ENCODE results near the gene CMTM6.
"Not testable (repeated sequence)": the region's sequence is repeated elsewhere in the genome, so short reads cannot be mapped to it uniquely, and the experiment has no call there.

Gene CMTM6

GRCh38 chr3:32525720-32526119 is 23.1 kb upstream of the CMTM6 start:
- POLR2A ChIA-PET: no interaction called here
- Histone ChIP-seq H3K4me3 (ENCODE audit: low read depth, low read length) (no peak overlapping the region), H3K4me1 (ENCODE audit: control insufficient read depth, insufficient read depth, low read length) (no peaks in the 10 kb centered on the region), H3K36me3 (ENCODE audit: control insufficient read depth in 2 of 2, insufficient read depth in 1 of 2, low read length in 2 of 2) (peaks cover 16 to 54% of the 10 kb centered on the region in 2 experiments), H3K27ac (ENCODE audit: extremely low read depth, low read depth, low read length) (no peak overlapping the region), H3K9me3 (ENCODE audit: control insufficient read depth, insufficient read depth, low read depth, low read length) (no peaks in the 10 kb centered on the region)
- CTCF ChIA-PET: interaction anchor here (0.7 kb wide), 1 partner anchor 16 kb away, joined by 4 read pairs; no protein-coding TSS in a partner anchor
- TF ChIP-seq MYNN (tag by site-specific recombination; IDR thresholded peaks at IDR 0.05; ENCODE audit: borderline replicate concordance): no peak
- TF ChIP-seq ZIC2 (tag by site-specific recombination; IDR thresholded peaks at IDR 0.05): no peak

- H3K4me1 ChIP-seq (ENCODE audit: control insufficient read depth, insufficient read depth, low read length): no peaks in the 10 kb centered on the region
- H3K36me3 ChIP-seq (ENCODE audit: control insufficient read depth in 2 of 2, insufficient read depth in 1 of 2, low read length in 2 of 2): peaks cover 12 to 29% of the 10 kb centered on the region in 2 experiments
- CTCF ChIA-PET: no interaction called here
- POLR2A ChIA-PET: no interaction called here
- H3K4me3 ChIP-seq (ENCODE audit: low read depth, low read length): no peak overlapping the region
- H3K9me3 ChIP-seq (ENCODE audit: control insufficient read depth, insufficient read depth, low read depth, low read length): no peaks in the 10 kb centered on the region
- H3K27ac ChIP-seq (ENCODE audit: extremely low read depth, low read depth, low read length): no peak overlapping the region
- no peak for TF ChIP-seq ZNF837 (tag by site-specific recombination; IDR thresholded peaks at IDR 0.05)
- TF ChIP-seq BCL6B (tag by site-specific recombination; IDR thresholded peaks at IDR 0.05): no peak
- no peak for TF ChIP-seq SP3 (tag by site-specific recombination; IDR thresholded peaks at IDR 0.05)
- TF ChIP-seq PRDM6 (tag by site-specific recombination; IDR thresholded peaks at IDR 0.05): no peak
- no peak for TF ChIP-seq OSR2 (tag by site-specific recombination; IDR thresholded peaks at IDR 0.05)
- no peak for TF ChIP-seq ZNF777 (tag by site-specific recombination; IDR thresholded peaks at IDR 0.05; ENCODE audit: borderline replicate concordance)
- TF ChIP-seq KLF7 (tag by site-specific recombination; IDR thresholded peaks at IDR 0.05; ENCODE audit: borderline replicate concordance): no peak
- no peak for TF ChIP-seq ZNF473 (tag by site-specific recombination; IDR thresholded peaks at IDR 0.05)
- TF ChIP-seq ZNF423 (tag by site-specific recombination; IDR thresholded peaks at IDR 0.05): no peak
- no peak for TF ChIP-seq ZNF555 (tag by site-specific recombination; conservative IDR thresholded peaks at IDR 0.05)
- TF ChIP-seq ZBTB1 (tag by site-specific recombination; IDR thresholded peaks at IDR 0.05): no peak
- TF ChIP-seq ZNF37A (tag by site-specific recombination; IDR thresholded peaks at IDR 0.05): no peak
- no peak for TF ChIP-seq ZNF544 (tag by site-specific recombination; IDR thresholded peaks at IDR 0.05)
- TF ChIP-seq ZNF19 (tag by site-specific recombination; IDR thresholded peaks at IDR 0.05; ENCODE audit: low read depth): no peak
- no peak for TF ChIP-seq KLF17 (tag by site-specific recombination; IDR thresholded peaks at IDR 0.05)
- no peak for TF ChIP-seq ZNF391 (tag by site-specific recombination; IDR thresholded peaks at IDR 0.05; ENCODE audit: borderline replicate concordance, low read depth)
- TF ChIP-seq PBX3 (CRISPR knock-in tag; IDR thresholded peaks at IDR 0.05): no peak
- TF ChIP-seq ZNF112 (tag by site-specific recombination; IDR thresholded peaks at IDR 0.05): no peak
- no peak for TF ChIP-seq ZNF175 (tag by site-specific recombination; IDR thresholded peaks at IDR 0.05)
- no peak for TF ChIP-seq ZNF366 (tag by site-specific recombination; conservative IDR thresholded peaks at IDR 0.05)
Observed at GRCh38 chr3:32522682-32523081, 20.0 kb upstream of the CMTM6 start.

- H3K27ac ChIP-seq (ENCODE audit: extremely low read depth, low read depth, low read length); H3K36me3 ChIP-seq (ENCODE audit: control insufficient read depth in 2 of 2, insufficient read depth in 1 of 2, low read length in 2 of 2); H3K9me3 ChIP-seq (ENCODE audit: control insufficient read depth, insufficient read depth, low read depth, low read length); POLR2A ChIA-PET; H3K4me1 ChIP-seq (ENCODE audit: control insufficient read depth, insufficient read depth, low read length); H3K4me3 ChIP-seq (ENCODE audit: low read depth, low read length): not testable (repeated sequence)
- CTCF ChIA-PET: interaction anchor here (0.7 kb wide), 1 partner anchor 9 kb away, joined by 3 read pairs; no protein-coding TSS in a partner anchor
Observed at GRCh38 chr3:32518921-32519320, 16.3 kb upstream of the CMTM6 start.

- H3K4me3 ChIP-seq (ENCODE audit: low read depth, low read length); H3K4me1 ChIP-seq (ENCODE audit: control insufficient read depth, insufficient read depth, low read length); H3K27ac ChIP-seq (ENCODE audit: extremely low read depth, low read depth, low read length); H3K9me3 ChIP-seq (ENCODE audit: control insufficient read depth, insufficient read depth, low read depth, low read length); CTCF ChIA-PET; H3K36me3 ChIP-seq (ENCODE audit: control insufficient read depth in 2 of 2, insufficient read depth in 1 of 2, low read length in 2 of 2); POLR2A ChIA-PET: not testable (repeated sequence)
Observed at GRCh38 chr3:32516751-32517150, 14.1 kb upstream of the CMTM6 start.

Measured in HEK293 (cell line).